IPS-18c (cell line): ENCODE results near the gene ZNF684.
"Not testable (repeated sequence)": the region's sequence is repeated elsewhere in the genome, so short reads cannot be mapped to it uniquely, and the experiment has no call there.

Experiments
- H3K4me3 ChIP-seq: 2 replicates; pipeline ENCODE4 v1.7.0; 2013; ENCODE audit warnings: low read depth, mild to moderate bottlenecking, low read length, moderate library complexity; ENCODE audit not compliant: insufficient read depth
- H3K9me3 ChIP-seq: one replicate; pipeline ENCODE4 v1.6.1; 2013; ENCODE audit warnings: mild to moderate bottlenecking, low read length, moderate library complexity; ENCODE audit not compliant: control insufficient read depth, insufficient read depth

Gene ZNF684

DNA sequence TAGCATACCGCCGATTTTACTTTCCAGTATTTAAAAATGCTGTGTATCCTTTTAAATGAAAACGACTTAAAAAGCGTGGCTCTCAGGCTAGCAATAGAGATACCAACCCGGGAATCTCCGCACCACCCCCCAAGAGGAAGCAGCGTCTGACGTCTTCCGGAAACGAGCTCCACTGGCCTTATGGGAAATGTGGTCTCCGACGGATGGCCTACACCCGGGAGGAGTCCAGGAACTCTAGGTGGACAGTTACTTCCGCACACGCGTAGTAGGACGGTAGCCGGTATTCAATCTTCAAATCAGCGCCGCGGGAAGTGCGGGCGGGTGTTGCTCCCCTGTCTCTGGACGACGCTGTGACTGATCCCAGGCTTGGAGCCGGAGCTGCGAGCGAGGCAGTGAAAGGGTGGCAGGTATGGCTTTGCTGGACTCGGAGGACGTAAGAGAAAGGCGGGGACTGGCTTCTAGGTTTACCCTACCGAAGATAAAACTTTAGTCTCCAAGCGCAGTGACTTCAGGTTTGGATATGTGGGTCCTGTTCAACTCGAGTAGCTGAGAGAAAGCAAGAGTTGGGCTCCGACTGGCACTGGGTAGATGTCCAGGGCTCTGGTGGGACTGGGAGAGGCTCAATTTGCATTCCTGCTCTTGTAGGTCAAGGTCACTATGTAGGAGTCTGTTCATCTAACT is at the start of gene ZNF684:
TSS of gene ZNF684 (plus strand) at position 257 of the 681 bp plus-strand sequence. CDS start 1,530 bp downstream, outside the sequence.
- no peaks in the 10 kb centered on the region for H3K9me3 ChIP-seq
- peak within 1 kb of the TSS; percentile 57 for H3K4me3 ChIP-seq

DNA sequence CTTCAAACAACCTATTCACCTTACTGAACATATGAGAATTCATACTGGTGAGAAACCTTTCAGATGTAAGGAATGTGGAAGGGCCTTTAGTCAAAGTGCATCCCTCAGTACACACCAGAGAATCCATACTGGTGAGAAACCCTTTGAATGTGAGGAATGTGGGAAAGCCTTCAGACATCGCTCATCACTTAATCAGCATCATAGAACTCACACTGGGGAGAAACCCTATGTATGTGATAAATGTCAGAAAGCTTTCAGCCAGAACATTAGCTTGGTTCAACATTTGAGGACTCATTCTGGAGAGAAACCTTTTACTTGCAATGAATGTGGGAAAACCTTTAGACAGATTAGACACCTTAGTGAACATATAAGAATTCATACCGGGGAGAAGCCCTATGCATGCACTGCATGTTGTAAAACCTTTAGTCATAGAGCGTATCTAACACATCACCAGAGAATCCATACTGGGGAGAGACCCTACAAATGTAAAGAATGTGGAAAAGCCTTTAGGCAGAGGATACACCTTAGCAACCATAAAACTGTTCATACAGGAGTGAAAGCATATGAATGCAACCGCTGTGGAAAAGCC is 36.0 kb upstream of the ZNF684 start:
- no peak overlapping the region for H3K4me3 ChIP-seq
- peaks cover 8% of the 10 kb centered on the region for H3K9me3 ChIP-seq

DNA sequence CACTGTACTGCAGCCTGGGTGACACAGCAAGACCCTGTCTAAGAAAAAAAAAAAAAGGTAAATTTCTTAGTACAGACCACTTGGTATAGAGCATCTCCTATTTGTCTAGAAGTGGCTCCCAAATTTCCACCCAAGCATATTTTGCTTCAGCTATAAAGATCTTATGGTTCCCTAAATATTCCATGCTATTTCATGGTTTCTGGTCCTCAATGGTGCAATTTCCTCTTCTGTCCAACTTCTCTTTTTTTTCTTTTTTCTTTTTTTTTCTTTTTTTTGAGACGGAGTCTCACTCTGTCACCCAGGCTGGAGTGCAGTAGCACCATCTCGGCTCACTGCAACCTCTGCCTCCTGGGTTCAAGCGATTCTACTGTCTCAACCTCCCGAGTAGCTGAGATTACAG is 28.8 kb upstream of the ZNF684 start:
- not testable (repeated sequence) for H3K9me3 ChIP-seq, H3K4me3 ChIP-seq

DNA sequence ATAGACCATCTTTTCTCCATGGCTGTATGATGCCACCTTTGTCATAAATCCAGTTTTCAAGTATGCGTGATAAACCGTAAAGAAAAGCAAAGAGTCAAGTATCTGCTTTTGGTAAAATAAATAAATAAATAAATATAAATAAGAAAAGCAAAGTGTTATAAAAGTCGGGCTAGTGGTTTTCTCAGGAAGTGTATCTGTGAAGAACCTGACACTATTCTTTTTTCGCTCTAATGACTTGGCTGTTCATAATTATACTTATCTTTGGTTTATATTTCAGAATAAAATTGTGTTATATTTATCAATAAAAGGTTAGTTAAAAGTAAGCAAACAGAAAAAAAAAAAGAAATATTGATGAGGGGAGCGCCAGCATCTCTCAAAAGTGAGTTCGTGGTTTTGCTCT is 23.5 kb upstream of the ZNF684 start:
- no peaks in the 10 kb centered on the region for H3K9me3 ChIP-seq
- H3K4me3 ChIP-seq = peak overlapping the region; percentile 77

DNA sequence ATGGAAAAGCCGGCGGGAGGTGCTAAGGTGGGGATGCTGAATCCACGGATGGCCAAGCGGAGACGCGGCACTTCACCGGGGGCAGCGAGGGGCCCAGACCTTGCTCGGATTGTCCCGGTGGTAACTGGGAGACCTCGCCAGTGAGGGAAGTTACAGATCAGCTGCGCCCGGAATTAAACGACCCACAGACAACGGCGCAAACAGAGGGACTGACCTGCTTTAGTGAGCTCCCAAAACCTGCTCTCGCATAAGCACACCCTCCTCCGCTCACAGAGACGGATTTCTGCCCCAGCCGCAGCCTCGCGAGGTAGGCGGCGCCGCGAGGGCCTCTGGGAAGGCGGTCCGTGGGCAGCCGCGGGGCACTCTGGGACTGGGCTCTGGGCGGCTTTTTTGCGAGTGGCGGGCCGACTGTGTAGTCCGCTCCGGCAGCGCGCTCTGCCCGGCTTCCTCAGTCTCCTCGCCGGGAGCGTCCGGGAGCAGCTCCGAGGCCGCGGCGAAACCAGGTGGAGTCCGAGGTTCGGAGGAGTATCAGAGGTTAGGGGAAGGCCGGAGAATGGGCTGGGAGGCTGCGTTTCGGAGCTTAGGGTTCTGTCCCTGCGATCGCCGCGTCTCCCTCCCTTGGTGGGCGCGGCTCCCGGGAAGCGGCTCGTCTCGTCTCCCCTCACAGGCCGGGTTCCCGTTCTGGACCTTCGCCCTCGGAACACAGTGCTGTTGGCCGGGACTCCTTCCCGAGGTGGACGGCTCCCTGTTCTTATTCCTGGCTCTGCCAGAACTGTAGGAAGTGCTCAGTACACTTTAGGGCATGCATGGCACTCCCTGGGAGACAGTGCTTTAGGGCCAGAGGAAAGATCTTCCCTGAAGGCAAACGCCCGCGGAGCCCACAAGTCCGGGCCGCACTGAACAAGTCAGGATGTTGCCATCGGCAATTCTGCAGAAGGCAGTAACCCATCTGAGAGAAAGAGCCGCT is 22.8 kb upstream of the ZNF684 start, which contains the start of gene EXO5:
TSS of gene EXO5 (plus strand) at position 393 of the 967 bp plus-strand sequence. CDS start 5,778 bp downstream, outside the sequence.
- no peaks in the 10 kb centered on the region for H3K9me3 ChIP-seq
- H3K4me3 ChIP-seq = peak within 1 kb of the TSS; percentile 77

DNA sequence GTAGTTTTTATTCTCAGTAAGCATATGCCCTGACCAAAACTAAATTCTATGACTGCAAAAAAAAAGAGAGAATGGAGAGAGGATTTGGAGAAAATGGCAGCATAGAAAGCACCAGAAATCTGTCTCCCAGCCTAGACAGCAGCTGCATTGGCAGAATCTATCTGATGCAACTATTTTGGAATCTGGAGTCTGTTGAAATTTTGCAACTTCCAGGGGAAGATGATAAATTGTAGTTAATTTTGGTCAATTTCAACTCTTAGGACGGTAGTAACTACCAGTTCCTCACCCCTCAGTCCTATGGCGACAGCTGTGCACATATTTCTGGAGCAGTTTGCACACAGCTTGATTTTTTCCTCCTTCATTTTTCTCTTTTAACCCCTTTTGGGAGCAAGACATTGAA is 11.9 kb upstream of the ZNF684 start:
- Histone ChIP-seq H3K4me3 (no peak overlapping the region), H3K9me3 (no peaks in the 10 kb centered on the region)

DNA sequence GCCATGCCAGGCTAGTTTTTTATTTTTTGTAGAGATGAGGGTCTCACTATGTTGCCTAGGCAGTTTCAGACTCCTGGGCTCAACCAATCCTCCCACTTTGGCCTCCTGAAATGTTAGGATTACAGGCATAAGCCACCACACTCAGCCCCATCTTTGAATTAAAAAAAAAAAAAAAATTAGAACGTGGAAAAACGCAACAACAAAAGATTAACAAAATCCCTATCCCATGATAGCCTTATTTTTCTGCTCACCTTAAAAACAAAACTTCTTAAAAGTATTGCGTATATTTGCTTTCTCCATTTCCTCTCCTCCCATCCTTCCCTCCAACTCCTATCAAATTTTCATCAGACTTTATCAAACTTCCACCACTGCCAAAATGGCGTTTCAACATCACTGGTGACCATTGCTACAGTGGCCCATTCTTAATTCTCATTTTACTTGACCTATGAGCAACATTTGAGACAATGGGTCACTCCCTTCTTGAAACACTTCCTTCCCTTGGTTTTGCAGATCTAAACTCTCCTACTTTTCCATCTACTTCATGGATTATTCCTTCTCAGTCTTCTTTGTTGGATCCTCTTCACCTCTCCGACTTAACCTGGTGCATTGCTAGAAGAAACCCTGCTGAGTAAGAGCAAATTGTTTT is 579 bp upstream of the ZNF684 start:
- peak overlapping the region; percentile 57 for H3K4me3 ChIP-seq
- no peaks in the 10 kb centered on the region for H3K9me3 ChIP-seq

DNA sequence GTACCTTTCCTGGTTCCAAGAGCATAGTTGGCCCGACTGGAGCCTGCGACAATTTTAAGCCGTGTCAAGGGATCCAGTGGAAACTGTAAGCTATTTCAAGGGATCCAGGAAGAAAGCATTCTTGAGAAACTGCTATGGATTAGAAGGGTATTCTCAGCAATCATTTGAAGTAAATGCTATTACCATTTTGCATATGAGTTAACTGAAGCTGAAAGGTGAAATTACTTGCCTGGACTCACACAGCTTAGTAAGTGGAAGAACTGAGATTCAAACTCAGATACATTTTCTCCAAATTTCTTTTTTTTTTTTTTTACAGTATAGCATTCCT is 589 bp downstream of the ZNF684 start:
- no peaks in the 10 kb centered on the region for H3K9me3 ChIP-seq
- peak overlapping the region; percentile 57 for H3K4me3 ChIP-seq

DNA sequence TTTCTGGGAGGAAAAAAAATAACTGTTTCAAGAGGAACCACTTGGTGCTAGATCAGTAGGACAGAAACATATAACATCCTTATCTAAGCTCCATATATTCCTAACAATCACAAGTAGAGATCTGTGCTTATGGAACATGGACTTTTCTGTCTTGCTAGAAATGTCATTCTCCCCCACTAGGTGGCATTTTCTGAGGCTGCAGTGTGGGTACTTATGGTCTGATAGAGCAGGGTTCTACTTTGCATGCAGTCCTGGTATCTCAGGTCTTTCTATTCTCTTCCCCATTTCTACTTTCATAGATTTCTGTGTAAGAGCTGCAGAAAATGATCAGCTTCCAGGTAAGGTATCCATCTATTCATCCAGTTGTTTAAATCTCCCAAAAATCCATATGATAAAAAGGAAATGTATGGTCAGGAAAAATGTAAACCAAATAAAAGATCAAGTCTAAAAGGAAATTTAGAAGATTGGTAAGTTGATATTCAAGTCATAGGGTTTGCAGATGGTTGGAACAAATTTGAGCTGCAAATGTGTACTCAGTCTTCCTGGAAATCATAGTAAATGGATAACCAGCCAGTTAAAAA is 1.5 kb downstream of the ZNF684 start:
- no peak overlapping the region for H3K4me3 ChIP-seq
- H3K9me3 ChIP-seq = no peaks in the 10 kb centered on the region

DNA sequence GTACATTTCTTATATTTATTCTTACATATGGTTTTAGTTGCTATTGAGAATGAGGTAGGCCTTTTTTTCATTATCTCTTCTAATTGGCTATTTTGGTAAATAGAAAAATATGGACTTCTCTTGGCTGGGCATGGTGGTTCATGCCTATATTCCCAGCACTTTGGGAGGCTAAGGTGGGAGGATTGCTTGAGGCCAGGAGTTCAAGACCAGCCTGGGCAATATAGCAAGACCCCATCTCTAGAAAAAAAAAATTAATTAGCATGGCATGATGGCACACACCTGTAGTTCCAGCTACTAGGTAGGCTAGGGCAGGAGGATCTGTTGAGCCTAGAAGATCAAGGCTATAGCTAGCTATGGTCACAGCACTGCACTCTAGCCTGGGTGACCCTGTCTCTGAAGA is 3.2 kb downstream of the ZNF684 start:
- H3K4me3 ChIP-seq = no peak overlapping the region
- no peaks in the 10 kb centered on the region for H3K9me3 ChIP-seq

DNA sequence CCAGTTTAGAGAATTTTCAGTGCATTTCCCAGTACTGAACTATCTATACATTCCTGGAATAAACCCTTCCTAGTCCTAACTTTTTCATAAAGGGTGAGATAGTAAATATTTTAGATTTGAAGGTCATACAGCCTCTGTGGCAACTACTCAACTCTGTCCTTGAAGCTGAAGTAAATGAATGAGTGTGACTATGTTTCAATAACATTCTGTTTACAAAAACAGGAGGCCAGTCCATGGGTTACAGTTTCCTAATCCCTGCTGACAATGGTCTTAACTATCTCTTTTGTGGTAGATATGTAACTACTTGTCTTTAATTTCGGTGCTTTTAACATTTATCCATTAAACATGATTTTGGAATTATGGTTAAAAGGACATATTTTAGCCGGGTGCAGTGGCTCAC is 4.3 kb downstream of the ZNF684 start:
- Histone ChIP-seq H3K9me3 (no peaks in the 10 kb centered on the region), H3K4me3 (no peak overlapping the region)

DNA sequence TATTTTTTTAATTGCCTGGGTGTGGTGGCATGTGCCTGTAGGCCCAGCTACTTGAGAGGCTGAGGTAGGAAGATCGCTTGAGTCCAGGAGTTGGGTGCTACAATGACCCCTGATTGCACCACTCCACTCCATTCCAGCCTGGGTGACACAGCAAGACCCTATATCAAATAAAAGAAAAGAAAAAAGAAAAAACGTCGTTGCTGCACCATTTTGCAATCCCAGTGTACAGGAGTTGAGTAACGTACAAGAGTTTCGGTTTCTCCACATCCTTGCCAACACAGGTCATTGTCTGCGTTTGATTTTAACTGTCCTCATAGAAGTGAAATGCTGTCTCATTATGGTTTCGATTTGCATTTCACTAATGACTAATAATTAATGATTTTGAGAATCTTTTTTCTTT is 7.9 kb downstream of the ZNF684 start:
- Histone ChIP-seq H3K4me3 (no peak overlapping the region), H3K9me3 (no peaks in the 10 kb centered on the region)

DNA sequence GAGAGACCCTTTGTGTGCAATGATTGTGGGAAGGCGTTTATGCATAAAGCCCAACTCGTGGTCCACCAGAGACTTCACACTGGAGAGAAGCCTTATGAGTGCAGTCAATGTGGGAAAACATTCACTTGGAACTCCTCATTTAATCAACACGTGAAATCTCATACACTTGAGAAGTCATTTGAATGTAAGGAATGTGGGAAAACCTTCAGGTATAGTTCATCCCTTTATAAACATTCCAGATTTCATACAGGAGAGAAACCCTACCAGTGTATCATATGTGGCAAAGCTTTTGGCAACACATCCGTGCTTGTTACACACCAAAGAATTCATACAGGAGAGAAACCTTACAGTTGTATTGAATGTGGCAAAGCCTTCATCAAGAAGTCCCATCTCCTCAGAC is 15.5 kb downstream of the ZNF684 start:
- H3K4me3 ChIP-seq = no peak overlapping the region

DNA sequence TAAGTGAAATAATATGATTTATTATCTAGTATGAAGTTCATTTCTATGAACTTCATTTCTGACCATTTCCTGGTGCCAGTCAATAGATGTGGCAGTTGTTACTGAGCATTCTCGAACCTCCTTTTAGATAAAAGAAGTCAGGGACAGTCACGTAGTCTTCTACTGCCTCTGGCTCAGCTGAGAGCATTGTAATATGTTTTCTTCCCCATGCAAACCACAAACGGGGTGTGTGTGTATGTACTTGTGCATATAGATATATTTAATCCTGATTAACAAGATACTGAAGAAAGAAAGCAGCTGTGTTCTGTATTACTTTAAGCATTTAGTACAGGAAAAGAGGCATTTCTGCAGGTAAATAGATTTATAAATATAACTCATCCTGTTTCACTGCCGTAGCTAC is 21.6 kb downstream of the ZNF684 start:
- Histone ChIP-seq H3K9me3 (no peaks in the 10 kb centered on the region), H3K4me3 (no peak overlapping the region)

More for the DNA sequence above, 15.5 kb downstream of the ZNF684 start:
- H3K9me3 ChIP-seq = no peaks in the 10 kb centered on the region

DNA sequence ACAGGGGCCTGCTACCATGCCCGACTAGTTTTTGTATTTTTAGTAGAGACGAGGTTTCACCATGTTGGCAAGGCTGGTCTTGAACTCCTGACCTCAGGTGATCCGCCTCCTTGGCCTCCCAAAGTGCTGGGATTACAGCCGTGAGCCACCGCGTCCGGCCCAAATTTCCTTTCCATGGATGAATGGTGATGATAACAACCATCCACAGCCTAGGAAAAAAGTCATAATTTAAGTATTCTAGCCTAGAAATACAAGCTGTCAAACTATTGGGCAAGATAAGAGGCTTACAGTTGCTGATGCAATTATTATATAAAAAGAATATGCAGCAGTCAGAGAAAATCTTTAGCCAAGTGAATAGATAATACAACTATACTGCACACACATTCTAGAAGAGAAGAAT is 23.4 kb downstream of the ZNF684 start:
- not testable (repeated sequence) for H3K9me3 ChIP-seq

DNA sequence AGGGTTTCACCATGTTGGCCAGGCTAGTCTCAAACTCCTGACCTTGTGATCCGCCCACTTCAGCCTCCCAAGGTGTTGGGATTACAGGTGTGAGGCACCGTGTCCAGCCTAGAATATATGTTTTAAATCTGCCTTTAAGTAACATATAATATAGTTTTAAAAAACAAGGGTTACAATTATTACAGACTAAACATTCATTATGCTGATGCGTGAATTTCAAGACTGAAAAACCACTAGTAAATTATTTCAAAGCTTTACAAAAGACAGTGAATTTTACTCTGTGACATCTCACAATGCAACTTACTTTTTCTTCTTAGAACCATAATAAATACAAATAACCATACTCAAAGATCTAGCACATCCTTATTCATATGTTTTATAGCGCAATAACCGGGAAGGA is 24.7 kb downstream of the ZNF684 start:
- no peaks in the 10 kb centered on the region for H3K9me3 ChIP-seq

More for the DNA sequence above, 23.4 kb downstream of the ZNF684 start:
- H3K4me3 ChIP-seq = not testable (repeated sequence)

DNA sequence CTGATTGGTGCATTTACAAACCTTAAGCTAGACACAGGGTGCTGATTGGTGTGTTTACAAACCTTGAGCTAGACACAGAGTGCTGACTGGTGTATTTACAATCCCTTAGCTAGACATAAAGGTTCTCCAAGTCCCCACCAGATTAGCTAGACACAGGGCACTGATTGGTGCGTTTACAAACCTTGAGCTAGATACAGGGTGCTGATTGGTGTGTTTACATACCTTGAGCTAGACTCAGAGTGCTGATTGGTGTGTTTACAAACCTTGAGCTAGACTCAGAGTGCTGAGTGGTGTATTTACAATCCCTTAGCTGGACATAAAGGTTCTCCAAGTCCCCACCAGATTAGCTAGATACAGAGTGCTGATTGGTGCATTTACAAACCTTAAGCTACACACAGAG is 26.8 kb downstream of the ZNF684 start:
- not testable (repeated sequence) for H3K4me3 ChIP-seq, H3K9me3 ChIP-seq

More for the DNA sequence above, 24.7 kb downstream of the ZNF684 start:
- no peak overlapping the region for H3K4me3 ChIP-seq
